ENCODE measurements around the gene TMPRSS3. TPM values are rescaled to one million over a fixed set of nuclear protein-coding genes. Genes with fewer than 3 reads are reported as not detected.
A peak's percentile ranks its signal among the peaks of the same experiment; 100 is the strongest.

The TMPRSS3 gene
- total RNA-seq, 4 donors from 2014 or later = 5.0 to 12.6 (median 6.2) TPM

GRCh38 chr21:42353623-42354022, 42.2 kb downstream of the TMPRSS3 start:
- Histone ChIP-seq H3K27me3 (no peaks in the 10 kb centered on the region), H3K9me3 (no peaks in the 10 kb centered on the region), H3K4me1 (peaks cover 61 to 66% of the 10 kb centered on the region in 2 donors), H3K27ac (peak overlapping the region; percentile 34 to 77 (median 39)), H3K4me3 (replicated peaks in 1 of 3) (no peak overlapping the region), H3K36me3 (no peaks in the 10 kb centered on the region)
- DNase-seq = no peak
- 86 to 88% methylated on average over 5 of the region's 5 CpGs for WGBS, 2 donors
- TF ChIP-seq POLR2A (IDR thresholded peaks at IDR 0.05) (no peak), CTCF (IDR thresholded peaks at IDR 0.05) (no peak)
- intact Hi-C loops (cut with DNase I) = no loop called here

GRCh38 chr21:42352441-42353095, 43.3 kb downstream of the TMPRSS3 start:
- Histone ChIP-seq H3K9me3 (no peaks in the 10 kb centered on the region), H3K27ac (peak overlapping the region in 2 of 3 donors; percentile 36 to 77), H3K36me3 (no peaks in the 10 kb centered on the region), H3K4me3 (replicated peaks in 1 of 3) (no peak overlapping the region), H3K4me1 (peaks cover 55 to 62% of the 10 kb centered on the region in 2 donors), H3K27me3 (no peaks in the 10 kb centered on the region)
- TF ChIP-seq POLR2A (IDR thresholded peaks at IDR 0.05) (no peak), CTCF (IDR thresholded peaks at IDR 0.05) (no peak)
- intact Hi-C loops (cut with DNase I) = no loop called here
- 79 to 85% methylated on average over 13 to 14 of the region's 14 CpGs for WGBS, 2 donors
- DNase-seq = peak; percentile 45 to 48

GRCh38 chr21:42351626-42352440, 44.0 kb downstream of the TMPRSS3 start:
- Histone ChIP-seq H3K4me1 (peaks cover 48 to 55% of the 10 kb centered on the region in 2 donors), H3K36me3 (no peaks in the 10 kb centered on the region), H3K9me3 (no peaks in the 10 kb centered on the region), H3K4me3 (replicated peaks in 1 of 3) (no peak overlapping the region), H3K27ac (peak overlapping the region; percentile 14 to 77 (median 68)), H3K27me3 (no peaks in the 10 kb centered on the region)
- 80 to 90% methylated on average over 11 of the region's 11 CpGs for WGBS, 2 donors
- DNase-seq = no peak
- TF ChIP-seq POLR2A (IDR thresholded peaks at IDR 0.05) (no peak), CTCF (IDR thresholded peaks at IDR 0.05) (no peak)
- intact Hi-C loops (cut with DNase I) = no loop called here

GRCh38 chr21:42350927-42351426, 44.9 kb downstream of the TMPRSS3 start, which contains the start of gene TFF2:
TSS of gene TFF2 (minus strand) at chr21:42350994. CDS start at chr21:42350957, 37 bp downstream.
- TF ChIP-seq CTCF (IDR thresholded peaks at IDR 0.05) (no peak), POLR2A (IDR thresholded peaks at IDR 0.05) (no peak)
- 73 to 82% methylated on average over 8 to 13 of the region's 13 CpGs for WGBS, 2 donors
- Histone ChIP-seq H3K36me3 (no peaks in the 10 kb centered on the region), H3K4me3 (replicated peaks in 1 of 3) (no peak within 1 kb of the TSS), H3K4me1 (peaks cover 46 to 51% of the 10 kb centered on the region in 2 donors), H3K27ac (peak within 1 kb of the TSS; percentile 14 to 77 (median 68)), H3K9me3 (no peaks in the 10 kb centered on the region), H3K27me3 (no peaks in the 10 kb centered on the region)
- no peak for DNase-seq
- intact Hi-C loops (cut with DNase I) = no loop called here

Data from thyroid gland (tissue), 4 donors.